Right renal cortex interstitium (tissue), 3 donors: Measurements from ENCODE around the gene KCNK16. TPM values are rescaled to one million over a fixed set of nuclear protein-coding genes. Genes with fewer than 3 reads are reported as not detected.

ENCODE experiments used
- DNase-seq, 3 donors: peaks; one replicate each; pipeline ENCODE4 v3.0.0-alpha.2; 2013; ENCODE audit warnings: low read depth in 3 of 3, low spot score in 2 of 3
- polyA plus RNA-seq, 3 donors: library from polyadenylated mRNA; unstranded; fragments of 120-200 nt; gene quantifications; one replicate each; pipeline ENCODE4 v1.2.1, GENCODE V29; 2013; ENCODE audit not compliant: insufficient read length in 3 of 3

The KCNK16 gene
- polyA plus RNA-seq, 3 donors: not detected

DNA sequence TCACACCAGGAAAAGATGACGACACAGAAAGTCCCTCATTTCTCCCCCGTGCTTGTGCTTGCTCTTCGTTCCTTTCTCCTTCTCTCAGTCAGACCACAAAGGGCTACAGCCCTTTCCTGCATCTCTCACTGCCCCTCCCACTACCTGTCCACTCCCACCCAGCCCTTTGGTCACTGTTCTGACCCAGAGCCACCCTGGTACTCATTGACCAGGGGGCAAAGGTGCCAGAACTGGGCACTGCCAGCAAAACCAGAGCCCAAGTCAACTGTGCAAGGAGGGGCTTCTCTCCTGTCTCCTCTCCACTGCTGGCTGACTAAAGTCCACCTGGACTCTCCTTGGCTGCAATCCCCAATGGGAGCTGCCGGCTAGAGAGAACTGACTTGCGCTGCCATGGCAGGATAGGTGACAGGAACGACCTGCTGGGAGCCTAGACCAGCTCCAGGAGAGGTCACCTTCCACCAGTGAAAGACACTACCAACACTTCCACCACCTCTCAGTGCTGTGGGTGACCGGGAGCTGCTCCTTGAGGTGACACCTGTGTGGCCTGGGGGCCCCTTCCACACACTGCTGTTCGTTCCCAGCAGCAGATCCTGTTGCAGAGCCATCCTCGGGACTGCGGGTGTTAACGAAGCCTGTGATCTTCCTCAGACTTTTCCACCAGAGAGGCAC is 41.1 kb downstream of the KCNK16 start:
- no peak for DNase-seq

DNA sequence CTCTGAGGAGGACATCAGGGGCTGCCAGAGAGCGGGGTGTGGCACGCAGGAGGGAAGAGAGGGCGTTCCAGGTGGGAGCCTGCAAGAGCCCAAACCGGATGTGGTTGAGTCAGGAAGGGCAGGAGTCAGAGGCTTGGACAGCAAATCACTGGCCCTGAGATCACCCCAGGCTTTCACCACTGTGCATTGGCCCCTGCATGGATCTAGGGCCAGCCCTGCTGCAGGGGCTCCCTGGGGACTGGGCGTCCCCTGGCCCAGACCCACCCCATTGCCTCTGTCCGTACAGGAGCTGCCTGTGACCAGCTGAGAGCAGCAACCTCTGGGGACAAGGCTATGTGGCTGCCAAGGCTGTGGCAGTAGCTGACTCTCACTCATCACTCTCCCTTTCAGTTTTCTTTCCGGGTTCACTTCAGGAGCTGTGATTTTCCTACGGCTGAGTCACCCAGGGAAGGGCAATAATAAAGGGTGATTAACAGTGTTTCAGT is 42.2 kb downstream of the KCNK16 start:
- DNase-seq: no peak

DNA sequence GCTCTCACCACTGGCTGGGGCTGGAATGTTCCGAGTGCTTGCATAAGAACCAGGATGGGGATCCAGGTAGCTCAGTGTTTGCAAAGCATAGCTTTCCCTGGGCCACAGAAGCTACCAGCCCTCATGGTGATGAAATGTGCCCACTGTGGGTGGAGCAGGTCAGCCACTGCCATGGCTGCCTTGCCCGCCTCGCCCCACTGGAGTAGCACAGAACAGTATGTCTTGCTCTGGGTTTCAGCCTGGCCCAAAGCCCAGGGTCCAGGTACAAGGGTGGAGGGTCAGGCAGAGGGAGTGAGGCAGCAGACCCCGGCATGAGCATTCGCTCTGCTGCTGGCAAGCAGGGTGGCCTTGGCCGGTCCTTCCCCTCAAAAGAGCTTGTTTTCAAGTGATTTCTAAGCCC is 43.0 kb downstream of the KCNK16 start:
- DNase-seq: no peak

DNA sequence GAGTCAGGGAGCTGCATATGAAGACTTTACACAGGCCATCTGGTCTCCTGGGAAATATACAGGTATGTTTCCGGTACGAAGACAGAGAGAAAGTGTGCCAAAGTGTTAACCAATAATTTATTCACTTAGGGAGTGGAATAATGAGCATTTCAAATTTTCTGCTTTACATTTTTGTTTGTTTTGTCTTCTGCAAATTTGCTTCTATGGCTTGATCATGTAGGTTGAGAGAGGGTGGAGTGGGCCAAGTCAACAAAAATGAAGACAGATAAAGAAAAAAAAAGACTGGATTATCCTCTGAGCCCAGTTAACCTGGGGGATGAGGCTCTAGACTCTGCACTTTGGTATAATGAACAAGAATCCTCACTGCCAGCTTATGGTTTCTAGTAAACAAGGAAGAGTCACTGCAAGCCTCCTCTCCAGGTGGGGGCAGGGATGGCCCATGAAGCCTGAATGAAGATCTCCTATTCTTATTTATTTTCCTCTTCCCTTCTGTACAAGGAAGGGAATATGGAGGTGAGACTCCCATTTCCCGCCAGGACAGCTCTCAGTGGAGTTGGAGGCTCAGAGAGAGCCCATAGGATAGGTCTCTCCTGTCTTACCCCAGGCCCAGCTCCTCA is 46.0 kb downstream of the KCNK16 start:
- DNase-seq: no peak

DNA sequence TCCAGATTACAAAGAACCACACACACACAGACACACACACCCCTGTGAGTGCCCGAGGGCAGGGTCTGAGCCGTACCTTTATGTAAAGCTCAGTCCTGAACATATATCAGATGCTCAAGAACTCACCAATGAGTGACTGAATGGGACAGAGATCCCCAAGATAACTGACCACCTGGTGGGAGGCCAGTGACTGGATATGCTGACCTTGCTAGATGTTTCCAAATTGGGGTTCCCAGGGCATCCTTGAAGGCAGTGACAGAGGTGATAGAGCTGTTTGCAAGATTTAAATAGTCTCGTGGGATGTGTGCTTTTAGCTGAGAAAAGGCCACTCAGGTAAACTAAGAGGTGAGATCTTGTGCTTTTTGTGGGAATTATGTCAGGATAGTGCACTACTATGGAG is 47.6 kb downstream of the KCNK16 start:
- DNase-seq: no peak

DNA sequence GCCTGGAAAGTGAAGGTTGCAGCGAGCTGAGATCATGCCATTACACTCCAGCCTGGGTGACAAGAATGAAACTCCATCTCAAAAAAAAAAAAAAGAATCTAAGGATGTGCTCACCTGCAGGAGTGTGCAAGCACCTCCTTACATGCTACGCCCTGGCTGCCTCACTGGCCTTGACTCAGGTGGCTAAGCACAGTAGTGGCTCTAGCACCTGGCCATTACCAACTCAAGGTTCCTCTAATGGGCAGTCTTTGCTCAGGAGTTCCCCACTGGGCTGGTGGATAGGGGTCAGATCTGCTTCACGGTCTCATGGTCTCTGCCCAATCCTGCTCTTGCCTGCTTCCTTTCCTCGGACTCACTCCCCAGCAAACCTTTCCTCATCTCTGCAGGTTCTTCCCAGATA is 48.0 kb downstream of the KCNK16 start:
- DNase-seq: no peak

DNA sequence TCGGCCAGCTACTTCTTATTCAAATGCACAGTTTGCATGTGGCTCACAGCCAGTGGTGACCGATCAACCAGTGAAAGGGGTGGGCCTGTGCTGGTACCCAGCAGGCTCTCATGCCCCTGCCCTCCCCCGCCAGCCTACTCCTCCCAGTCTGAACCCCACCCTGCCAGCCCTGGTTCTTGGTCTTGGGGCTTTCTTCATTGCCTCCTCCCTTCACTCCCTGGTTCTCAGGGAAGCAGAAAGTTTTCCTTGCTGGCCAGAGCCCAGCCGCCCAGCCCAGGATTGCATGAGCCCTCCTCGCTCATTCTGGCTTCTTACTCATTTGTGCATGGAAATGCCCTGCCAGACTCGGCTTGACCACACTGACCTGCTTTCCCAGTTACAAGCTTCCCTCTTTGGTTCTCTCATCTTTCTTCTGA is 49.1 kb downstream of the KCNK16 start:
- no peak for DNase-seq

DNA sequence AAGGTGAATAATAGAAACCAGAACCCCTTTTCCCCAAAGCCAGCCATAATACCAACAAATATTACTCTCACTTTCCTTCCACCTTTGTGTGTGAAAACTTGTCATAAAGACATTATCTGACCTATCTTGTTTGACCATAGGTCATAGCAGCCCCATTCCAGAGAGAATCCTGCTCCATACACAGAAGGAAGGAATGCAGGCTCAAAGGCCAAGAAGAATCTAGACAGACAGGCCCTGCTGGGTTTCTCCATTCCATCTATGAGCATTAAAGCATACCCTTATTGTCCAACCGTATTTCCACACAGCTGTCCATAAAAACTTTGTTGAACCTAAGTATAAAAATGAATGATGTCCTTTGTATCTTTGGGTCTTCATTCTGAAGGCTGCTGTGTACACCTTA is 52.5 kb downstream of the KCNK16 start:
- DNase-seq: no peak

DNA sequence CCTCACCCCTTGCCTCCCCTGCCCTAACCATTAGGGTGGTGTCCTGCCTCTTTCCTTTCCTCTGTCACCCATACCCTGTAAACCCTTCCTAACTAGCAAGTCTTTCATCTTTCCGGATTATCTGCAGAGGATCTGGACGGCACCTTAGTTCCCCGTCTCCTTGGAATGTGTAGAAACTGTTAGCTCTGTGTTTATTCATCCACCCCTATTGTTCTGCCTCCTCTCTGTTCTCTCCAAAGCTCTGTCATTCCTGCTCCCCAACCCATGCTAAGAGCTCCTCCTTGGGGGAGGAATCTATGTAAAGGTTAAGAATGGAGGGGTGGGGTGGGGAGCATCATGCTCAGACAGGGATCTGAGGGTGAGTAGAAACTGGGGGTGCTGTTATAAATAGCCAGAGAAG is 53.8 kb downstream of the KCNK16 start:
- DNase-seq: no peak

DNA sequence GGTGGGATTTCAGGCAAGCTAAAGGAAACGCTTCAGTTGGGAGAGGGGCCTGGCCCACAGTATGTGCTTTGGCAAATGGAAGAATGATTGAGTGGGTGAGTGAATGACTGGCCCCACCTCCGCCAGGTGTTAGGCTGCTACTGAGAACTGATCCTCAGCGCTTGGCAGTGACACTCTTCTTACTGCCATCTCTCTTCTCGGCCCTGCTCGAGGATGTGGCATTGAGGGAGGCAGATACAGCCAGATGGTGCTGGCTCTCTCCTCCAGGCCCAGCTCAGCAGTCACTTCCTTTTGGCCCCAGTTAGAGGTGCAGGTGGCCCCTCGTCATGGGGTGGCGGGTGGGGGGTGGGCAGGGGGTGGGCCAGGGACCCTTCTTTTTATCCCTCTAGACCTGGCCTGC is 54.3 kb downstream of the KCNK16 start:
- no peak for DNase-seq

DNA sequence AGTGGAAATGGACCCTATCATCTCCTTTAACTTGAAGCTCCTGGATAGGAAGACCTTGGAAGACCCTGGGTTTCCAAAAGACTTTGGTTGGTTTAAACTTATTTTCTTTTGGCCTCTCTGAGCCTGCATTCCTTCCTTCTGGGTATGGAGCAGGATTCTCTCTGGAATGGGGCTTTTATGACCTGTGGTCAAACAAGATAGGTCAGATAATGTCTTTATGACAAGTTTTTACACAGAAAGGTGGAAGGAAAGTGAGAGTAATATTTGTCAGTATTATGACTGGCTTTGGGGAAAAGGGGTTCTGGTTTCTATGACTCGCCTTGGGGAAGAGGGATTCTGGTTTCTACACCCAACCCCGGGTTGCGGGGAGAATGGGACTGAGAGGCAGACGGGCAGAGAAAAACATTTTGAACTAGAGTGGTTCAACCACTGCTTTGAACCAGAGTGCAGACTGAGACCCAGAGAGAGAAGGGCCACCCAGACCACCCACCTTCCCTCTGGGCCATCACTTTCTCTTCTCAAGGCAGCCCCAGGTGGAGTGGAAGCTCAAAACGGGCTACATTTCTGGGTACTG is 55.6 kb downstream of the KCNK16 start:
- DNase-seq: no peak

DNA sequence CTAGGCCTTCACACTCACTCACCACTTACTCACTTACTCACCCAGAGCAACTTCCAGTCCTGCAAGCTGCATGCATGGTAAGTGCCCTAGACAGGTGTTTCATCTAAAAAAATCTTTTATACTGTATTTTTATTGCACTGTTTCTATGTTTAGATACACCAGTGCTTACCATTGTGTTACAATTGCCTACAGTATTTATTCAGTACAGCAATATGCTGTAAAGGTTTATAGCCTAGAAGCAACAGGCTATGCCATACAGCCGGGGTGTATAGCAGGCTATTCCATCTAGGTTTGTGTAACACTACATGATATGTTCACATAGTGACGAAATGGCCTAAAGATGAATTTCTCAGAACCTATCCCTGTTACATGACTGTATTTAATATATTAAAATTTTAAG is 56.1 kb downstream of the KCNK16 start:
- DNase-seq: no peak

Other genes with a start within 250 kb of the KCNK16 start
- 10 to 100 TPM; 20.4 to 22.2 (median 21.8) TPM for gene SAYSD1, start 207.5 kb downstream of the KCNK16 start, polyA plus RNA-seq
- gene KCNK5, start 93.2 kb downstream of the KCNK16 start, polyA plus RNA-seq: 10 to 100 TPM in 1 of 3 donors, 1 to 10 TPM in 2; 9.0 to 11.9 (median 9.3) TPM
- under 1 TPM; 0.12 to 0.14 (median 0.12) TPM for gene KCNK17, start 8.3 kb downstream of the KCNK16 start, polyA plus RNA-seq